ENCODE data around the gene MAP7D2.

DNA sequence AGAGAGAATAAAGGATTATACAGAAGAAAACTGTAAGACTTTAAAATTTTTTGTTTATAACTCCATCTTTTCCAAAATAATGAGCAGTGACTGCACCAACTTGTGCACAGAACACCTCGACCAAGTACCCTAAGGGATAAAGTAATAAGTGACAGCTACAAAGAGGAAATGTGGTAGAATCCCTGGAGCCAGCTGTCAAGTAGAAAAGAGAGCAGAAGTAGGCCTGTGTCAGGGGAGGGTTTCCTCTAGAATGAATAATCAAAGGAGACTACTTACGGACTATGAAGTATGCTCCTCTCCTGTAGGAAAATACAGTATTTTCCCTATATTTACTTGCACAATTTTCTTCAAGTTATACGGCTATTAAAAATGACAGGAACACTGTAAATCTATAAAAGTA is 23.7 kb upstream of the MAP7D2 start:
- TF ChIP-seq, protein P1, sequence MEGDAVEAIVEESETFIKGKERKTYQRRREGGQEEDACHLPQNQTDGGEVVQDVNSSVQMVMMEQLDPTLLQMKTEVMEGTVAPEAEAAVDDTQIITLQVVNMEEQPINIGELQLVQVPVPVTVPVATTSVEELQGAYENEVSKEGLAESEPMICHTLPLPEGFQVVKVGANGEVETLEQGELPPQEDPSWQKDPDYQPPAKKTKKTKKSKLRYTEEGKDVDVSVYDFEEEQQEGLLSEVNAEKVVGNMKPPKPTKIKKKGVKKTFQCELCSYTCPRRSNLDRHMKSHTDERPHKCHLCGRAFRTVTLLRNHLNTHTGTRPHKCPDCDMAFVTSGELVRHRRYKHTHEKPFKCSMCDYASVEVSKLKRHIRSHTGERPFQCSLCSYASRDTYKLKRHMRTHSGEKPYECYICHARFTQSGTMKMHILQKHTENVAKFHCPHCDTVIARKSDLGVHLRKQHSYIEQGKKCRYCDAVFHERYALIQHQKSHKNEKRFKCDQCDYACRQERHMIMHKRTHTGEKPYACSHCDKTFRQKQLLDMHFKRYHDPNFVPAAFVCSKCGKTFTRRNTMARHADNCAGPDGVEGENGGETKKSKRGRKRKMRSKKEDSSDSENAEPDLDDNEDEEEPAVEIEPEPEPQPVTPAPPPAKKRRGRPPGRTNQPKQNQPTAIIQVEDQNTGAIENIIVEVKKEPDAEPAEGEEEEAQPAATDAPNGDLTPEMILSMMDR (IDR thresholded peaks at IDR 0.05; ENCODE audit: poor library complexity), result no peak
- TF ChIP-seq EZH2phosphoT487 (IDR thresholded peaks at IDR 0.05; ENCODE audit: low read depth, severe bottlenecking, unreplicated experiment), result no peak
- TF ChIP-seq EZH2 (IDR thresholded peaks at IDR 0.05; ENCODE audit: borderline replicate concordance), result no peak

Measured in hepatocyte (in vitro differentiated cells).